ENCODE data around the gene UNK. TPM values are rescaled to one million over a fixed set of nuclear protein-coding genes. Genes with fewer than 3 reads are reported as not detected.
"Not testable (repeated sequence)": the region's sequence is repeated elsewhere in the genome, so short reads cannot be mapped to it uniquely, and the experiment has no call there.

UNK gene
- total and polyA plus RNA-seq, 2 donors from 2014 or later: 12.0 to 35.5 TPM

- DNase-seq (peak in 2 of 5 donors; percentile 51 to 74), FAIRE-seq (no peak)
- H3K4me3 ChIP-seq (ENCODE audit: low read length in 3 of 3): no peak overlapping the region
- H3K4me1 ChIP-seq (ENCODE audit: control insufficient read depth in 2 of 3, insufficient read depth in 2 of 3, low read depth in 1 of 3, low read length in 3 of 3): peaks cover 2 to 17% (median 17%) of the 10 kb centered on the region in 3 donors
- TF ChIP-seq CTCF (IDR thresholded peaks at IDR 0.05; ENCODE audit: borderline replicate concordance, extremely low read depth, insufficient read depth): no peak
- no peaks in the 10 kb centered on the region for H3K27me3 ChIP-seq (ENCODE audit: control insufficient read depth, insufficient read depth, low read length)
- intact Hi-C loops (cut with DNase I): no loop called here
- H3K36me3 ChIP-seq (ENCODE audit: control insufficient read depth in 2 of 3, insufficient read depth in 3 of 3, low read length in 3 of 3): no peaks in the 10 kb centered on the region
- no peak overlapping the region for H3K27ac ChIP-seq (ENCODE audit: low read depth in 2 of 2, low read length in 2 of 2)
- H3K9ac ChIP-seq (ENCODE audit: low read length in 3 of 3): no peak overlapping the region
- H3K9me3 ChIP-seq (ENCODE audit: control insufficient read depth in 2 of 3, insufficient read depth in 1 of 3, low read length in 3 of 3): no peaks in the 10 kb centered on the region
Measured at GRCh38 chr17:75757086-75757681, 27.4 kb upstream of the UNK start.

GRCh38 chr17:75758131-75758905 lies 26.3 kb upstream of the UNK start:
- no peak for FAIRE-seq
- Histone ChIP-seq H3K9me3 (ENCODE audit: control insufficient read depth in 2 of 3, insufficient read depth in 1 of 3, low read length in 3 of 3) (no peaks in the 10 kb centered on the region), H3K4me3 (ENCODE audit: low read length in 3 of 3) (no peak overlapping the region), H3K4me1 (ENCODE audit: control insufficient read depth in 2 of 3, insufficient read depth in 2 of 3, low read depth in 1 of 3, low read length in 3 of 3) (peaks cover 2 to 17% (median 17%) of the 10 kb centered on the region in 3 donors), H3K9ac (ENCODE audit: low read length in 3 of 3) (no peak overlapping the region), H3K27me3 (ENCODE audit: control insufficient read depth, insufficient read depth, low read length) (no peaks in the 10 kb centered on the region), H3K27ac (ENCODE audit: low read depth in 2 of 2, low read length in 2 of 2) (no peak overlapping the region), H3K36me3 (ENCODE audit: control insufficient read depth in 2 of 3, insufficient read depth in 3 of 3, low read length in 3 of 3) (no peaks in the 10 kb centered on the region)
- DNase-seq: peak in 1 of 5 donors; percentile 66
- TF ChIP-seq CTCF (IDR thresholded peaks at IDR 0.05; ENCODE audit: borderline replicate concordance, extremely low read depth, insufficient read depth): no peak
- intact Hi-C loops (cut with DNase I): no loop called here

DNA sequence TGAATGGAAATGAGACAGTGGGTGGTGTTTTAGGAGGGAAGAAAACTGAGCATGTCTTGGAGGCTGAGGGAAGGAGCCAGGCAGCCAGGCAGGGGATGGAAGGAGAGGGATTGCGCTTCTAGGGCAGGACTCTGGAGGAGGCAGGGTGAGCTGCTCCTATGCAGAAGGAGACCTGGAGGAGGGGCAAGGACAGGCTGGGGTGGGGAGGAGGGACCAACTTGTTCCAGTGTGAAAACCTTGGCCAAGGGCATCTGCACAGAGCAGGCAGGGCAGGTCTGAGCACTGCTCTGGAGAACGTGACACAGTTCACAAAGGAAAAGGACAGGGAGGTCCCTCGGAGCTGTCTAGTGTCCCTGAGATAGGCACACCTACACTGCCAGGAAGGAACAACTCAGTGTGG lies 25.1 kb upstream of the UNK start:
- no peaks in the 10 kb centered on the region for H3K36me3 ChIP-seq (ENCODE audit: control insufficient read depth in 2 of 3, insufficient read depth in 3 of 3, low read length in 3 of 3)
- FAIRE-seq (no peak), DNase-seq (peak in 1 of 5 donors; percentile 54)
- peak overlapping the region in 1 of 3 donors; percentile 34 for H3K9ac ChIP-seq (ENCODE audit: low read length in 3 of 3)
- H3K9me3 ChIP-seq (ENCODE audit: control insufficient read depth in 2 of 3, insufficient read depth in 1 of 3, low read length in 3 of 3): no peaks in the 10 kb centered on the region
- H3K4me1 ChIP-seq (ENCODE audit: control insufficient read depth in 2 of 3, insufficient read depth in 2 of 3, low read depth in 1 of 3, low read length in 3 of 3): peaks cover 2 to 21% (median 18%) of the 10 kb centered on the region in 3 donors
- TF ChIP-seq CTCF (IDR thresholded peaks at IDR 0.05; ENCODE audit: borderline replicate concordance, extremely low read depth, insufficient read depth): no peak
- no peak overlapping the region for H3K4me3 ChIP-seq (ENCODE audit: low read length in 3 of 3)
- intact Hi-C loops (cut with DNase I): no loop called here
- H3K27me3 ChIP-seq (ENCODE audit: control insufficient read depth, insufficient read depth, low read length): no peaks in the 10 kb centered on the region
- H3K27ac ChIP-seq (ENCODE audit: low read depth in 2 of 2, low read length in 2 of 2): no peak overlapping the region

DNA sequence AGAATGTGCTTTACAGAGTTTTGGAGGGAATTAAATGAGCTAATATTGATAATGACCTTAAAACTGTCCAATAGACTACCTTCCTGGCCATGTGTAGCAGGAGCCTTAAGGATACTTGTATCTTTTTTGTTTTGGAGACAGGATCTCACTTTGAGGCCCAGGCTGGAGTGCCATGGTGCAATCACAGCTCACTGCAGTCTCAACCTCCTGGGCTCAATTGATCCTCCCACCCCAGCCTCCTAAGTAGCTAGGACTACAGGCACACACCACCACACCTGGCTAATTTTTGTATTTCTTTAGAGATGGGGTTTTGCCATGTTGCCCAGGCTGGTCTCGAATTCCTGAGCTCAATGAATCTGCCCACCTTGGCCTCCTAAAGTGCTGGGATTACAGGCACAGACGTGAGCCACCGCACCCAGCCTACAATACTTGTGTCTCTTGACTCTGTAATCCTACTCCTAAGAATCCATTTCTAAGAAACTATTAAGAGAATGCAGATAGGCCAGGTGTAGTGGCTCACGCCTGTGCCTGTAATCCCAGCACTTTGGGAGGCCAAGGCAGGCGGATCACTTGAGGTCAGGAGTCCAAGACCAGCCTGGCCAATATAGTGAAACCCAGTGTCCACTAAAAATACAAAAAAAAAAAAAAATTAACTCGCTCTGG lies 24.5 kb upstream of the UNK start:
- H3K27ac ChIP-seq (ENCODE audit: low read depth in 2 of 2, low read length in 2 of 2); FAIRE-seq; H3K36me3 ChIP-seq (ENCODE audit: control insufficient read depth in 2 of 3, insufficient read depth in 3 of 3, low read length in 3 of 3); H3K9me3 ChIP-seq (ENCODE audit: control insufficient read depth in 2 of 3, insufficient read depth in 1 of 3, low read length in 3 of 3); intact Hi-C loops (cut with DNase I); H3K4me3 ChIP-seq (ENCODE audit: low read length in 3 of 3); H3K27me3 ChIP-seq (ENCODE audit: control insufficient read depth, insufficient read depth, low read length): not testable (repeated sequence)
- peak in 1 of 5 donors; percentile 11 for DNase-seq
- peak overlapping the region in 1 of 3 donors; percentile 34 for H3K9ac ChIP-seq (ENCODE audit: low read length in 3 of 3)
- H3K4me1 ChIP-seq (ENCODE audit: control insufficient read depth in 2 of 3, insufficient read depth in 2 of 3, low read depth in 1 of 3, low read length in 3 of 3): peaks cover 0 to 16% (median 12%) of the 10 kb centered on the region in 3 donors

Data from kidney (tissue), 14 donors.